NCI-H2227 (cell line): Measurements from ENCODE around the gene PSORS1C1.

Experiments used
- DNase-seq: peaks from one replicate; lab custom pipeline; 2025; ENCODE audit not compliant: unreplicated experiment; lab: John Stamatoyannopoulos, UW

PSORS1C1 gene

GRCh38 chr6:31125586-31126363 lies 11.2 kb downstream of the PSORS1C1 start:
- no peak for DNase-seq

GRCh38 chr6:31126396-31127175 lies 12.0 kb downstream of the PSORS1C1 start:
- no peak for DNase-seq

- peak; percentile 72 for DNase-seq
Observed at GRCh38 chr6:31128093-31128676, 13.6 kb downstream of the PSORS1C1 start.

- DNase-seq: no peak
Observed at GRCh38 chr6:31129130-31129529, 14.5 kb downstream of the PSORS1C1 start.

- no peak for DNase-seq
Observed at GRCh38 chr6:31130751-31131150, 16.2 kb downstream of the PSORS1C1 start.

GRCh38 chr6:31131595-31131994 lies 17.0 kb downstream of the PSORS1C1 start:
- DNase-seq: no peak

GRCh38 chr6:31132806-31133205 lies 18.2 kb downstream of the PSORS1C1 start:
- no peak for DNase-seq

- no peak for DNase-seq
Observed at GRCh38 chr6:31135710-31136109, 21.1 kb downstream of the PSORS1C1 start.

GRCh38 chr6:31138982-31139381 lies 24.4 kb downstream of the PSORS1C1 start, which contains the start of gene PSORS1C2:
Gene PSORS1C2 (minus strand): TSS chr6:31139066. CDS start chr6:31139026, 40 bp downstream.
- no peak for DNase-seq

GRCh38 chr6:31139599-31139998 lies 25.0 kb downstream of the PSORS1C1 start:
- DNase-seq: peak; percentile 30

GRCh38 chr6:31140643-31141042 lies 26.0 kb downstream of the PSORS1C1 start:
- DNase-seq: no peak

- DNase-seq: peak; percentile 38
Observed at GRCh38 chr6:31142361-31142761, 27.8 kb downstream of the PSORS1C1 start.

- peak; percentile 43 for DNase-seq
Observed at GRCh38 chr6:31143148-31143547, 28.5 kb downstream of the PSORS1C1 start.

- no peak for DNase-seq
Observed at GRCh38 chr6:31144296-31144969, 29.8 kb downstream of the PSORS1C1 start.

- no peak for DNase-seq
Observed at GRCh38 chr6:31144970-31145340, 30.4 kb downstream of the PSORS1C1 start.

GRCh38 chr6:31145386-31145785 lies 30.8 kb downstream of the PSORS1C1 start:
- no peak for DNase-seq

GRCh38 chr6:31149827-31150447 lies 35.3 kb downstream of the PSORS1C1 start:
- DNase-seq: no peak

- no peak for DNase-seq
Observed at GRCh38 chr6:31152781-31153180, 38.2 kb downstream of the PSORS1C1 start.

- DNase-seq: no peak
Observed at GRCh38 chr6:31154436-31154835, 39.8 kb downstream of the PSORS1C1 start.

GRCh38 chr6:31156641-31157040 lies 42.0 kb downstream of the PSORS1C1 start:
- no peak for DNase-seq
